GM21576 (cell line): Measurements from ENCODE around the gene IMMP2L.

Source experiments
- ATAC-seq: cut with Tn5 transposase; IDR thresholded peaks from one replicate; pipeline ENCODE4 v1.9.1; 2021; ENCODE audit warnings: mild to moderate bottlenecking, moderate library complexity; ENCODE audit not compliant: unreplicated experiment

Gene IMMP2L

GRCh38 chr7:111232249-111233084, 329.8 kb downstream of the IMMP2L start:
- ATAC-seq, result peak; percentile 90

GRCh38 chr7:111229916-111230315, 332.4 kb downstream of the IMMP2L start:
- ATAC-seq, result no peak

GRCh38 chr7:111229181-111229740, 333.0 kb downstream of the IMMP2L start:
- no peak for ATAC-seq

- no peak for ATAC-seq
Observed at GRCh38 chr7:111228437-111228836, 333.9 kb downstream of the IMMP2L start.

- ATAC-seq, result no peak
Observed at GRCh38 chr7:111226800-111227199, 335.5 kb downstream of the IMMP2L start.

- ATAC-seq, result no peak
Observed at GRCh38 chr7:111224354-111225231, 337.7 kb downstream of the IMMP2L start.

GRCh38 chr7:111223802-111224253, 338.5 kb downstream of the IMMP2L start:
- ATAC-seq, result peak; percentile 68

GRCh38 chr7:111215550-111215949, 346.7 kb downstream of the IMMP2L start:
- no peak for ATAC-seq

GRCh38 chr7:111212857-111213523, 349.3 kb downstream of the IMMP2L start:
- no peak for ATAC-seq

- ATAC-seq, result no peak
Observed at GRCh38 chr7:111210996-111211395, 351.3 kb downstream of the IMMP2L start.

GRCh38 chr7:111210043-111210442, 352.2 kb downstream of the IMMP2L start:
- ATAC-seq, result no peak

- no peak for ATAC-seq
Observed at GRCh38 chr7:111205251-111205650, 357.0 kb downstream of the IMMP2L start.

GRCh38 chr7:111202321-111202720, 360.0 kb downstream of the IMMP2L start:
- no peak for ATAC-seq

- ATAC-seq, result no peak
Observed at GRCh38 chr7:111199643-111200042, 362.6 kb downstream of the IMMP2L start.

- no peak for ATAC-seq
Observed at GRCh38 chr7:111198255-111198654, 364.0 kb downstream of the IMMP2L start.

GRCh38 chr7:111196655-111197054, 365.6 kb downstream of the IMMP2L start:
- no peak for ATAC-seq

- ATAC-seq, result no peak
Observed at GRCh38 chr7:111192614-111193413, 369.5 kb downstream of the IMMP2L start.

- no peak for ATAC-seq
Observed at GRCh38 chr7:111190804-111191203, 371.5 kb downstream of the IMMP2L start.

- ATAC-seq, result no peak
Observed at GRCh38 chr7:111184987-111185386, 377.3 kb downstream of the IMMP2L start.

GRCh38 chr7:111183321-111183720, 379.0 kb downstream of the IMMP2L start:
- ATAC-seq, result no peak
